Activated T-helper 2 cell treated with anti-CD3 and anti-CD28 coated beads, Interferon-gamma antibody, Interleukin-2, Interleukin-4, amounts not matched to agents 10 μg/mL and 5 μg/mL and 100 μg/mL, durations not matched to agents 14 hours and 24 hours and 36 hours (primary cell): Measurements from ENCODE around the gene AMPD3. TPM values are rescaled to one million over a fixed set of nuclear protein-coding genes. Genes with fewer than 3 reads are reported as not detected.

Source experiments
- DNase-seq: peaks from one replicate; pipeline ENCODE4 v3.0.0; 2021; ENCODE audit warnings: low spot score
- H3K27ac Mint-ChIP-seq: one replicate; pipeline ENCODE4 v1.8.0; 2021; ENCODE audit warnings: mixed read lengths
- H3K27me3 Mint-ChIP-seq: one replicate; pipeline ENCODE4 v1.8.0; 2021; ENCODE audit warnings: low read depth, mixed read lengths
- H3K36me3 Mint-ChIP-seq: one replicate; pipeline ENCODE4 v1.8.0; 2021; ENCODE audit warnings: low read depth, mixed read lengths
- H3K4me1 Mint-ChIP-seq: one replicate; pipeline ENCODE4 v1.8.0; 2021; ENCODE audit warnings: low read depth, mixed read lengths
- H3K4me3 Mint-ChIP-seq: one replicate; pipeline ENCODE4 v1.8.0; 2021; ENCODE audit warnings: low read depth, mild to moderate bottlenecking, moderate library complexity, mixed read lengths
- H3K9me3 Mint-ChIP-seq: one replicate; pipeline ENCODE4 v1.8.0; 2021; ENCODE audit warnings: mixed read lengths
- intact Hi-C: fragments of 100-400 bp; cut with micrococcal nuclease; formaldehyde crosslinking; loops from one replicate; pipeline ENCODE4 v1.15.1; 2023
- total RNA-seq: library from RNA; stranded (reverse); gene quantifications from 2 replicates; pipeline ENCODE4 v1.2.3, GENCODE V29; 2022

The AMPD3 gene
- total RNA-seq, 1 donor from 2014 or later: 26.1 TPM

GRCh38 chr11:10498426-10499250, 43.6 kb downstream of the AMPD3 start:
- H3K9me3 Mint-ChIP-seq: no peaks in the 10 kb centered on the region
- no peak for DNase-seq
- H3K27ac Mint-ChIP-seq: no peak overlapping the region
- no peak overlapping the region for H3K4me3 Mint-ChIP-seq
- peaks cover 60% of the 10 kb centered on the region for H3K36me3 Mint-ChIP-seq
- H3K27me3 Mint-ChIP-seq: no peaks in the 10 kb centered on the region
- intact Hi-C loops: no loop called here
- no peaks in the 10 kb centered on the region for H3K4me1 Mint-ChIP-seq

- H3K36me3 Mint-ChIP-seq: peaks cover 63% of the 10 kb centered on the region
- intact Hi-C loops: no loop called here
- no peaks in the 10 kb centered on the region for H3K4me1 Mint-ChIP-seq
- H3K4me3 Mint-ChIP-seq: no peak overlapping the region
- H3K27ac Mint-ChIP-seq: no peak overlapping the region
- DNase-seq: no peak
- H3K9me3 Mint-ChIP-seq: no peaks in the 10 kb centered on the region
- no peaks in the 10 kb centered on the region for H3K27me3 Mint-ChIP-seq
Measured at GRCh38 chr11:10499452-10499851, 44.4 kb downstream of the AMPD3 start.

DNA sequence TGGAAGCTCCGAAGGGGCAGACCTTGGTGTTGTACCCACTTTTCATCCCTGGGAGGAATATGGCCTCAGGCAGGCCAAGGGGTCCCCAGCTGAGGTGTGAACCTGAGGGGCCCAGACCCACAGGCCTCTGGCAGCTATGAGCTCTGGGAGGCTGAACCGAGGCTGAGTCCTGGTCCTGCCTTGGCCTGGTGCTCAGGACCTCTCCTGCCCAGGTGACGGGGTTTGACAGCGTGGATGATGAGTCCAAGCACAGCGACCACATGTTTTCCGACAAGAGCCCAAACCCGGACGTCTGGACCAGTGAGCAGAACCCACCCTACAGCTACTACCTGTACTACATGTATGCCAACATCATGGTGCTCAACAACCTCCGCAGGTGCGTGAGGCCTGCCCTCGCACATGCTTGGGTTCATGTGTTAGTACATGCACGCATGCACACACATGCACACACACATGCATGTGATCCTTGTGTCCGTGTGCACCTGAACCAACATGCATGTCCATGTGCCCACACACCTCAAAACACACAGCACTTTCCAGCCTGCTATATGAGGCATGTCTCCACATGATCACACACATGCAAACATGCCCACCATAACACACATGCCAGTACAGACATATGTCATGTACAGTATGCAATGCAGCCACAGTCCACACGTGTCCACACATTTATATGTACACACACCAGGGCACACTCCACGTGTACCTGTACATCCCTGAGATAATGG, 45.0 kb downstream of the AMPD3 start:
- H3K9me3 Mint-ChIP-seq: no peaks in the 10 kb centered on the region
- intact Hi-C loops: no loop called here
- H3K27me3 Mint-ChIP-seq: no peaks in the 10 kb centered on the region

DNA sequence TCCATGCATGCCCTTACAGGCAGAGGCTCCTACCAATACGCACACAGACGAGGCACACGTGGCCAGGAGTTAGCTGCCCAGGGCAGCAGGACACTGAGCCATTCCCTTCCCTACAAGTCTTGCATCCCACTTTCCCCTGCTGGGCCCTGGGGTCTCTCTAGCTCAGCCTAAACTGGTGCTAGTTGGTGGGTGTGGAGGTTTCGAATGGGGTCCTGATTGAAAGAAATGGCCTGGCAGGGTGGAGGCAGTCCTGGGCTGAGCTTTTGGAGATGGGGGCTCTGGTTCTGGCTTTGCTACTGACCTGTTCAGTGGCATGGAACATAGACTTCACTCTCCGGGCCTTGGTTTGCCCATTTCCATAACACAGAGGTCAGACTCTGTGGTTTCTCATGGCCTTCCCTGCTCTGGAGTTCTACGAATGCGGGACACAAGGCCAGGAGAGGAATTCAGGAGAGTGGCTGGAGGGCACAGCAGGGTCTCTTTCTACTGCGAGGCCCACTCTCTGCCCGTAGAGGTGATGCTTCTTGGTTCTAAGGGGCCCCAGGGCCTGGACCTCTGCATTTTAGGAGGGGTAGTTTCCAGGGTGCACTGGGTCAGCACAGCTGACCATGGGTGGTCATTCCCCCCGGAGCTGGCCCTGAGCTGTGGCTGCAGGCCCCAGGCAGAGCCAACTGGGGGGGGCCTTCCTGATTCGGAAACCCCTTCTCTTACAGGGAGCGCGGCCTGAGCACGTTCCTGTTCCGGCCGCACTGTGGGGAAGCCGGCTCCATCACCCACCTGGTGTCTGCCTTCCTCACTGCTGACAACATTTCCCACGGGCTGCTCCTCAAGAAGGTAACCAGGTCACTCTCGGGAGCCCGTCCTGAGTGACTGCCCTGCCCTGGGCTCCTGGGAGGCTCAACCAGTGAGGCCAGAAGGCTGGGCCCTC, 46.0 kb downstream of the AMPD3 start:
- Mint-ChIP-seq H3K4me3 (no peak overlapping the region), H3K4me1 (no peaks in the 10 kb centered on the region), H3K27ac (no peak overlapping the region), H3K36me3 (peaks cover 64% of the 10 kb centered on the region), H3K9me3 (no peaks in the 10 kb centered on the region), H3K27me3 (no peaks in the 10 kb centered on the region)
- DNase-seq: no peak
- intact Hi-C loops: no loop called here

More for the DNA sequence above, 45.0 kb downstream of the AMPD3 start:
- Mint-ChIP-seq H3K4me3 (no peak overlapping the region), H3K27ac (no peak overlapping the region), H3K4me1 (no peaks in the 10 kb centered on the region), H3K36me3 (peaks cover 64% of the 10 kb centered on the region)
- DNase-seq: no peak

DNA sequence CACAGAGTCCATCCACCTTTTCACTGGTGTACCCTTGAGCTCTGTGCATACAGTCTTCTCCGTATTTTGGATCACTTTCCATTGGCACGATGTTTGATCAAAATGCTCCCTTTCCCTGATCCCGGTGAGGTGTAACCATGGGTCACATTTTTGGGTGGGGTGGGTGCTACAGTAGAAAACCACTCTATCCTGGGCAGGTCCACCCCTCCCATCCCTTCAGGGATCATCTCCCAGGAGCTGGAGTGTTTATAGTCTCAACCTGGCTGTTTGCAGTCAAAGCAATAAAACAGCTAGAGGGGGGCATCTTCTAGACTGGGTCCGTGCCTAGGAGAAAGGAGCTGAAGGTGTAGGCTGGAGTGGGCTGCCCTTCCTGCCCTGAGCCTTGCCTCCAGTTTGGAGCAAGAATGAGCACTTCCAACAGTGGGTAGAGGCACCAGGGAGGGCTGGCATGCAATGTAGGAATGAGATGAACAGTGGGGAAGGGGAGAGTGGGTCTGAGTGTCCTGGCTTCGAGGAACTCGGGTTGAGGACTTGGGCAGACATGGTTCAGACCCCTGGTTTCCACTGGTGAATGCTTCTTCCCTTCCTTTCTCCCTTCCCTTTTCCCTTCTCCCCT, 47.1 kb downstream of the AMPD3 start:
- H3K9me3 Mint-ChIP-seq: no peaks in the 10 kb centered on the region
- H3K36me3 Mint-ChIP-seq: peaks cover 68% of the 10 kb centered on the region
- intact Hi-C loops: no loop called here
- H3K27me3 Mint-ChIP-seq: no peaks in the 10 kb centered on the region
- DNase-seq: no peak
- H3K4me1 Mint-ChIP-seq: no peaks in the 10 kb centered on the region
- H3K4me3 Mint-ChIP-seq: no peak overlapping the region
- H3K27ac Mint-ChIP-seq: no peak overlapping the region

GRCh38 chr11:10502770-10503169, 47.7 kb downstream of the AMPD3 start:
- H3K4me1 Mint-ChIP-seq: no peaks in the 10 kb centered on the region
- no peak for DNase-seq
- H3K27me3 Mint-ChIP-seq: no peaks in the 10 kb centered on the region
- peaks cover 67% of the 10 kb centered on the region for H3K36me3 Mint-ChIP-seq
- intact Hi-C loops: no loop called here
- no peak overlapping the region for H3K27ac Mint-ChIP-seq
- H3K4me3 Mint-ChIP-seq: no peak overlapping the region
- H3K9me3 Mint-ChIP-seq: no peaks in the 10 kb centered on the region

DNA sequence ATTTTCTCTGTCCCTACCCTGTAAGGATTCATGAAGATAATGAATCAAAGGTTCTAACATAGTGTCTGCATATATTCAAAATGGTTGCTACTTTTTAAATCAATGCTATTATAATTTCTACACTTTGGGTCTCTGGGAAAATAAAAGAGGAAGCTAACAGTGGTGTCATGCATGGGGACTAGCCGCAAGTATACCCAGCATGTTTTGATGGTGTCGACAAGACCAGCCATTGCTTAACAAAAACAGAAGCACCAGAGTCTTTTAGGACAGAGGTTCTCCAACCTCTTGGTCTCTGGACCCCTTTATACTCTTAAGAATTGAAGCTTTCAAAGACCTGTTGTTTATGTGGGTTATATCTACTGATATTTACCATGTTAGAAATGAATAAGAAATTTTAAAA, 48.2 kb downstream of the AMPD3 start:
- Mint-ChIP-seq H3K9me3 (no peaks in the 10 kb centered on the region), H3K4me3 (no peak overlapping the region), H3K36me3 (peaks cover 62% of the 10 kb centered on the region), H3K4me1 (no peaks in the 10 kb centered on the region), H3K27ac (no peak overlapping the region), H3K27me3 (no peaks in the 10 kb centered on the region)
- intact Hi-C loops: no loop called here
- DNase-seq: no peak

- Mint-ChIP-seq H3K27ac (no peak overlapping the region), H3K9me3 (no peaks in the 10 kb centered on the region), H3K27me3 (no peaks in the 10 kb centered on the region), H3K4me1 (no peaks in the 10 kb centered on the region), H3K36me3 (peaks cover 62% of the 10 kb centered on the region), H3K4me3 (no peak overlapping the region)
- DNase-seq: no peak
- intact Hi-C loops: no loop called here
Measured at GRCh38 chr11:10503777-10504480, 48.9 kb downstream of the AMPD3 start.

DNA sequence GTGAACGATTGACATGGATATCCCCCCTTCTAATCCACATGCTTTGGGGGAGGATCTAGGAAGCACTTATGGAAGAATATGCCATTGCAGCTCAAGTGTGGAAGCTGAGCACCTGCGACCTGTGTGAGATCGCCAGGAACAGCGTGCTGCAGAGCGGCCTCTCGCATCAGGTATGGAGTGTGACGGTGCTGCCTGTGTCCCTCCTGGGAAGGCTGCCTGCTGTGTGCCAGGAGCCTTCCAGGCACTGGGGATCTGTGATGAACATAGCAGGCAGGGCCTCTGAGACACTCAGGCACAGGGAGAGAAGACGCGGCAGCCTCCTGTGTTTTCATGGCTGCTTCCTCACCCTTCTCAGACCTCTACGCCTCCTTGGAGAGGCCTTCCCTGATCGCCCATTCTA, 49.4 kb downstream of the AMPD3 start:
- intact Hi-C loops: no loop called here
- Mint-ChIP-seq H3K36me3 (peaks cover 62% of the 10 kb centered on the region), H3K27ac (no peak overlapping the region), H3K4me1 (no peaks in the 10 kb centered on the region), H3K9me3 (no peaks in the 10 kb centered on the region), H3K4me3 (no peak overlapping the region), H3K27me3 (no peaks in the 10 kb centered on the region)
- no peak for DNase-seq

GRCh38 chr11:10505278-10506007, 50.4 kb downstream of the AMPD3 start:
- Mint-ChIP-seq H3K4me3 (no peak overlapping the region), H3K4me1 (no peaks in the 10 kb centered on the region), H3K36me3 (peaks cover 52% of the 10 kb centered on the region), H3K9me3 (no peaks in the 10 kb centered on the region), H3K27me3 (no peaks in the 10 kb centered on the region), H3K27ac (no peak overlapping the region)
- no peak for DNase-seq
- intact Hi-C loops: no loop called here

GRCh38 chr11:10506008-10506370, 50.9 kb downstream of the AMPD3 start:
- H3K9me3 Mint-ChIP-seq: no peaks in the 10 kb centered on the region
- no peak for DNase-seq
- H3K27me3 Mint-ChIP-seq: no peaks in the 10 kb centered on the region
- intact Hi-C loops: no loop called here
- no peak overlapping the region for H3K4me3 Mint-ChIP-seq
- peaks cover 51% of the 10 kb centered on the region for H3K36me3 Mint-ChIP-seq
- H3K4me1 Mint-ChIP-seq: peaks cover 2% of the 10 kb centered on the region
- H3K27ac Mint-ChIP-seq: no peak overlapping the region
